HCT116 (cell line): Measurements from ENCODE around the gene PYGO1. TPM values are rescaled to one million over a fixed set of nuclear protein-coding genes. Genes with fewer than 3 reads are reported as not detected.

Experiments
- ATAC-seq: fragments of 200-7000 bp; cut with Tn5 transposase; 2 replicates; pipeline ENCODE4 v1.9.1; 2020; ENCODE audit warnings: mild to moderate bottlenecking, moderate library complexity
- BruUV-seq: library from RNA; stranded (reverse); fragments of 400-500 nt; replicated peaks from 2 replicates; lab custom pipeline; 2021; lab: Mats Ljungman, UMichigan
- CTCF ChIA-PET: fragments of 300-600 bp; sonication (Branson Sonifier 250); formaldehyde crosslinking; loops from one replicate; lab custom pipeline; 2021; ENCODE audit warnings: antibody characterized with exemption; lab: Charles Lee
- POLR2A ChIA-PET: fragments of 300-600, 350-600 bp; sonication (Branson Sonifier 250); formaldehyde crosslinking; loops from one replicate; lab custom pipeline; 2021; ENCODE audit warnings: antibody characterized with exemption; lab: Charles Lee
- RAD21 ChIA-PET, 2 experiments: fragments of 300-600 bp; sonication (Branson Sonifier 250); formaldehyde crosslinking; loops; one replicate each; lab custom pipeline; 2023; ENCODE audit warnings: low total read pairs in 2 of 2; ENCODE audit not compliant: uncharacterized antibody in 2 of 2, unreplicated experiment in 2 of 2, low non-redundant PET in 1 of 2; lab: Charles Lee
- DNase-seq: peaks from one replicate; pipeline ENCODE4 v3.0.0-alpha.2; 2010; ENCODE audit warnings: low read depth, low spot score
- H2AFZ ChIP-seq: fragments of 200-600 bp; shearing (Covaris generic), sonication (generic); 2 replicates; pipeline ENCODE4 v1.6.1; 2017; ENCODE audit warnings: low read depth, mixed run types, mixed read lengths, antibody characterized with exemption, low read length; ENCODE audit not compliant: poor library complexity, severe bottlenecking
- H3K27ac ChIP-seq: 2 replicates; pipeline ENCODE4 v1.5.1; 2012; ENCODE audit warnings: low read depth, low read length
- H3K27me3 ChIP-seq: fragments of 200-600 bp; sonication (generic); 2 replicates; pipeline ENCODE4 v1.6.1; 2016; ENCODE audit warnings: mixed run types, low read length, mixed read lengths; ENCODE audit not compliant: insufficient read depth
- H3K36me3 ChIP-seq, 2 experiments: fragments of 200-500 bp in 1 of 2; fragments of 200-600 bp in 1 of 2; sonication (Bioruptor generic) in 1 of 2; sonication (generic) in 1 of 2; 2 replicates each; pipeline versions ENCODE4 v1.5.1 to v1.6.1; 2014 to 2016; ENCODE audit warnings: low read length in 2 of 2, inconsistent platforms in 1 of 2, mixed read lengths in 1 of 2, mixed run types in 1 of 2; ENCODE audit not compliant: insufficient read depth in 2 of 2, control insufficient read depth in 1 of 2
- H3K4me1 ChIP-seq, 2 experiments: fragments of 200-600 bp in 1 of 2; sonication (generic) in 1 of 2; 2 replicates each; pipeline versions ENCODE4 v1.5.1 to v1.6.1; 2012 to 2017; ENCODE audit warnings: low read length in 2 of 2, inconsistent platforms in 1 of 2, mild to moderate bottlenecking in 1 of 2, mixed read lengths in 1 of 2, mixed run types in 1 of 2, moderate library complexity in 1 of 2; ENCODE audit not compliant: insufficient read depth in 2 of 2, control insufficient read depth in 1 of 2
- H3K4me2 ChIP-seq: fragments of 200-600 bp; sonication (generic); 2 replicates; pipeline ENCODE4 v1.6.1; 2017; ENCODE audit warnings: mixed run types, low read length, mixed read lengths
- H3K4me3 ChIP-seq, 2 experiments: fragments of 200-600 bp in 1 of 2; sonication (generic) in 1 of 2; replicated peaks in 1 of 2; 2 replicates each; pipeline ENCODE4 v1.5.1; 2011 to 2016; ENCODE audit warnings: low read length in 2 of 2, control low read depth in 1 of 2, low read depth in 1 of 2, mild to moderate bottlenecking in 1 of 2, mixed read lengths in 1 of 2, mixed run types in 1 of 2
- H3K79me2 ChIP-seq: fragments of 200-600 bp; sonication (generic); 2 replicates; pipeline ENCODE4 v1.6.1; 2017; ENCODE audit warnings: mild to moderate bottlenecking, mixed run types, low read length, moderate library complexity, mixed read lengths; ENCODE audit not compliant: insufficient read depth
- H3K9ac ChIP-seq: fragments of 200-600 bp; sonication (generic); 2 replicates; pipeline ENCODE4 v1.6.1; 2016; ENCODE audit warnings: low read length, mixed read lengths
- H3K9me2 ChIP-seq: fragments of 200-600 bp; sonication (generic), shearing (Covaris generic); 2 replicates; pipeline ENCODE4 v1.6.1; 2017; ENCODE audit warnings: mixed run types, mild to moderate bottlenecking, moderate library complexity; ENCODE audit not compliant: insufficient read depth
- H3K9me3 ChIP-seq, 2 experiments: fragments of 200-500 bp in 1 of 2; fragments of 200-600 bp in 1 of 2; sonication (Bioruptor generic) in 1 of 2; sonication (generic) in 1 of 2; 2 replicates each; pipeline ENCODE4 v1.6.1; 2014 to 2017; ENCODE audit warnings: low read length in 2 of 2, mixed read lengths in 2 of 2, inconsistent platforms in 1 of 2, low read depth in 1 of 2, mild to moderate bottlenecking in 1 of 2, mixed run types in 1 of 2, moderate library complexity in 1 of 2; ENCODE audit not compliant: control insufficient read depth in 1 of 2, insufficient read depth in 1 of 2
- H4K20me1 ChIP-seq: fragments of 200-600 bp; sonication (generic), shearing (Covaris generic); 2 replicates; pipeline ENCODE4 v1.6.1; 2017; ENCODE audit warnings: mixed run types, mild to moderate bottlenecking, moderate library complexity; ENCODE audit not compliant: insufficient read depth
- CTCF ChIP-seq, 3 experiments: fragments of 200-600 bp in 1 of 3; sonication (generic) in 1 of 3; IDR thresholded peaks in 2 of 3; conservative IDR thresholded peaks in 1 of 3; 2 replicates each; pipeline ENCODE4 v1.5.1; 2012 to 2017; ENCODE audit warnings: low read depth in 2 of 3, low read length in 2 of 3, antibody characterized with exemption in 1 of 3, borderline replicate concordance in 1 of 3, control low read depth in 1 of 3, mild to moderate bottlenecking in 1 of 3, mixed read lengths in 1 of 3, mixed run types in 1 of 3, moderate library complexity in 1 of 3; ENCODE audit not compliant: insufficient read depth in 1 of 3
- EGR1 ChIP-seq: IDR thresholded peaks from 2 replicates; pipeline ENCODE4 v1.6.1; 2012; ENCODE audit warnings: low read depth
- EZH2 ChIP-seq: fragments of 200-600 bp; sonication (generic); IDR thresholded peaks from 2 replicates; pipeline ENCODE4 v1.6.1; 2017; ENCODE audit warnings: antibody characterized with exemption, mixed run types
- EZH2phosphoT487 ChIP-seq: fragments of 200-600 bp; IDR thresholded peaks from 2 replicates; pipeline ENCODE4 v1.6.1; 2018; ENCODE audit warnings: antibody characterized with exemption, borderline replicate concordance
- FOSL1 ChIP-seq: IDR thresholded peaks from 2 replicates; pipeline ENCODE4 v1.6.1; 2012; ENCODE audit warnings: low read depth
- JUND ChIP-seq: IDR thresholded peaks from 2 replicates; pipeline ENCODE4 v1.6.1; 2012
- POLR2A ChIP-seq: IDR thresholded peaks from 2 replicates; pipeline ENCODE4 v1.7.0; 2011; ENCODE audit warnings: borderline replicate concordance; ENCODE audit not compliant: insufficient read depth, insufficient read length; ENCODE audit errors: extremely low read depth
- RAD21 ChIP-seq: IDR thresholded peaks from 2 replicates; pipeline ENCODE4 v1.6.1; 2012; ENCODE audit warnings: low read depth, mild to moderate bottlenecking
- REST ChIP-seq: IDR thresholded peaks from 2 replicates; pipeline ENCODE4 v1.6.1; 2012; ENCODE audit warnings: low read depth
- SIN3A ChIP-seq: IDR thresholded peaks from 2 replicates; pipeline ENCODE4 v1.6.1; 2012; ENCODE audit warnings: low read depth
- SP1 ChIP-seq: IDR thresholded peaks from 2 replicates; pipeline ENCODE4 v1.6.1; 2012; ENCODE audit warnings: low read depth
- SRF ChIP-seq: IDR thresholded peaks from 2 replicates; pipeline ENCODE4 v1.6.1; 2012; ENCODE audit warnings: low read depth
- TCF7L2 ChIP-seq: IDR thresholded peaks from 2 replicates; pipeline ENCODE4 v1.7.0; 2011; ENCODE audit warnings: borderline replicate concordance, inconsistent platforms; ENCODE audit not compliant: insufficient read depth, insufficient read length; ENCODE audit errors: extremely low read depth
- YY1 ChIP-seq: IDR thresholded peaks from 2 replicates; pipeline ENCODE4 v1.6.1; 2011; ENCODE audit warnings: low read length, low read depth, moderate library complexity, mild to moderate bottlenecking; ENCODE audit not compliant: insufficient replicate concordance; ENCODE audit errors: extremely low read depth
- ZBTB33 ChIP-seq: IDR thresholded peaks from 2 replicates; pipeline ENCODE4 v1.6.1; 2011; ENCODE audit warnings: mild to moderate bottlenecking, low read length, moderate library complexity; ENCODE audit not compliant: insufficient replicate concordance; ENCODE audit errors: extremely low read depth
- intact Hi-C: fragments of 100-400 bp; cut with micrococcal nuclease; formaldehyde crosslinking; loops from 2 replicates; pipeline ENCODE4 v1.10.0; 2022
- total RNA-seq: library from RNA; stranded (reverse); gene quantifications from one replicate; pipeline ENCODE4 v1.2.1, GENCODE V29; 2021; ENCODE audit not compliant: unreplicated experiment

The PYGO1 gene
- total RNA-seq, 1 experiment from 2014 or later, result 0.34 TPM

- H3K36me3 ChIP-seq, result no peaks in the 10 kb centered on the region
- no TSS peak for BruUV-seq
- TF ChIP-seq SRF (no peak), EZH2phosphoT487 (no peak), POLR2A (no peak), EGR1 (no peak), RAD21 (no peak), SIN3A (no peak), YY1 (no peak), EZH2 (no peak), TCF7L2 (no peak), FOSL1 (no peak), CTCF (IDR thresholded peaks at IDR 0.05 in 2 of 3, conservative IDR thresholded peaks at IDR 0.05 in 1 of 3; ENCODE audit: borderline replicate concordance in 1 of 3, insufficient read depth in 1 of 3, low read depth in 2 of 3, low read length in 2 of 3) (no peak), REST (no peak), JUND (no peak), SP1 (no peak), ZBTB33 (no peak)
- no peak overlapping the region for H3K4me2 ChIP-seq
- POLR2A ChIA-PET, result no interaction called here
- no peak overlapping the region for H3K27ac ChIP-seq
- H3K9me3 ChIP-seq, result no peaks in the 10 kb centered on the region
- H3K79me2 ChIP-seq, result no peaks in the 10 kb centered on the region
- H3K27me3 ChIP-seq, result no peaks in the 10 kb centered on the region
- DNase-seq, result no peak
- RAD21 ChIA-PET, result no interaction called here
- H4K20me1 ChIP-seq, result no peaks in the 10 kb centered on the region
- H2AFZ ChIP-seq, result no peak overlapping the region
- H3K4me3 ChIP-seq, result no peak overlapping the region
- H3K4me1 ChIP-seq, result no peaks in the 10 kb centered on the region
- CTCF ChIA-PET, result no interaction called here
- H3K9ac ChIP-seq, result no peak overlapping the region
- no peaks in the 10 kb centered on the region for H3K9me2 ChIP-seq
- no peak for ATAC-seq
- intact Hi-C loops, result no loop called here
Measured at GRCh38 chr15:55573224-55573623, 14.9 kb downstream of the PYGO1 start.
